Stimulated activated CD8-positive, alpha-beta memory T cell treated with anti-CD3 and anti-CD28 coated beads, Interleukin-15, amount 100 ng/mL, for 1 hour (primary cell): Measurements from ENCODE around the gene ELMO1.

Experiments used
- DNase-seq: peaks from one replicate; pipeline ENCODE4 v3.0.0-alpha.2; 2020; ENCODE audit warnings: low read depth

ELMO1 gene

DNA sequence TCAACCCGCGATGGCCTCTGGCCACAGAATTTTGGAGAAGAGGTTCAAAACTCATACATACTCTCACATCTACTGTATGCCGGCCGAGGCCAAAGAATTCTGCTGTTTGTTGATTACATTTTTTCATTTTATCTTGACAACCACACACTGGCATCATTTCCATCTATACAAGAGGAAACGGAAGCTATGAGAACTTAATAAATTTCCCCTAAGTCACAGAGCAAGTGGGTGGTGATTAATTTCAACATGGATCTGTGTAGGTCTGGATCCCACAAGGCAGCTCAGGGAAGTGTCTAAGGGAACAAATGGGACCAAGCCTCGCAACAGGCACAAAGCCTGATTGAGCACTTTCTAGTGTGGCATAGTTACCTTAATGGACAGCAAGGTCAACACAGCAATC is 18.0 kb downstream of the ELMO1 start:
- DNase-seq = no peak

DNA sequence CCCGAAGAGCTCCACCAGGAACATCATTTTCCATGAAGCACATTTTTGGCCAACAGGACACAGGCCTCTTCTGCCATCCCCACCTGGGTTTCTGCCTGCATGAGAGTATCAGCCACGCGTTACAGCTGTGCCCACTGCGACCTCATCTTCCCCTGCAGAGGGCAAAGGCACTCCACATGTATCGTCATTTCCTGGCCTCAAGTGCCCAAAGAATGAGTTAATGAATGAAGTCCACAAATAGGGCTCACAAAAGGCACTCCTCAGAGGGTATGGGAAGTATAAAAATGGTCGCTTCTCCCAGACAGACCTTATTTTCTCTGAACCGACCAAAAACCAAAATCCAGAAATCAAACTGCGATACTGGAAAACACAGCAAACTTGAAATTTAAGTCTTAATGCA is 18.5 kb downstream of the ELMO1 start:
- DNase-seq = no peak

DNA sequence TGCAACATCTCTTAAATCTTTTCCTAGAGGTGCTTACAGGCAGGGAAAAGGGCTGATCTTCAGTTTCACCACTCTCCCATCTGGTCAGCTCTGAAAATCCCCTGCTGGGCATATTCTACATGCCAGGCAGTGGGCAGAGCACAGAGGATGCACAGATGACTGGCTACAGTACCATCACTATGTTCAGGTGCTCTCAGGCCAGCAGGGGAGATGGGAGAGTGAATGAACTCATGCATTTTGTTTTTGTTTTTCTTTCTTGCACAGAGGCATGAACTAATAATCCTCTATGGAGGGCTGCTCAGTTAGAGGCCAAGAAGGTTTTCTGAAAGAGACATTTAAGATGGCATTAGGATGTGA is 19.3 kb downstream of the ELMO1 start:
- no peak for DNase-seq

DNA sequence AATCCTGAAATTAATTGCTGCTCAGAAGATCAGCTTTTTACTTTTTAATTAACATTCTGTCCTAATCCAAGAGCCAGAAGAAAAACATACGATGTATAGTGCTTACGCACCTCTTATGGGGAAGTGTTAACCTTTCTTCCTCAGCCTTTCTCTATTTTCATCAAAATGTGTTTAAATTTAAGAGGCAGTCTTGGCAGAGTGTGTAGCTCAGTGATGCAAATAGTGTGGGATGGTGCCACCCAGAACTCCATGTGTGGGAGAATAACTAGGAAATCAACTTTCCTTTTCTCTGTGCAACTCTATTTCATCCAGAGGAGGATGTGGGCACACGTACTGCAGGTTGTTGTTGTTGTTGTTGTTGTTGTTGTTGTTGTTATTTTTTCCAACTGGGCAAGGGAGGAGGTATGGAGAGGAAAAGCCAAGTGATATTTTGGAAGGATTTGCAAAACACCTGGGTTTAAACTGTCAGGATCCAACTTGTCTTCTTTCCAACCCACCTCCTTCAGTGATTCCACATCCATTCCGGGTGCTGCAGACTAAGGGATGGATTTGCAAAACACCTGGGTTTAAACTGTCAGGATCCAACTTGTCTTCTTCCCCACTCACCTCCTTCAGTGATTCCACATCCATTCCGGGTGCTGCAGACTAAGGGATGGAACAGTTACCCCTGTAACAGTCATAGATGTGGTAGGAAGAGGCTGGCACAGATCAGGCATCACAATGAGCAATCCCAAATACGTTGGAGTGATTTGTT is 19.8 kb downstream of the ELMO1 start:
- DNase-seq = no peak

DNA sequence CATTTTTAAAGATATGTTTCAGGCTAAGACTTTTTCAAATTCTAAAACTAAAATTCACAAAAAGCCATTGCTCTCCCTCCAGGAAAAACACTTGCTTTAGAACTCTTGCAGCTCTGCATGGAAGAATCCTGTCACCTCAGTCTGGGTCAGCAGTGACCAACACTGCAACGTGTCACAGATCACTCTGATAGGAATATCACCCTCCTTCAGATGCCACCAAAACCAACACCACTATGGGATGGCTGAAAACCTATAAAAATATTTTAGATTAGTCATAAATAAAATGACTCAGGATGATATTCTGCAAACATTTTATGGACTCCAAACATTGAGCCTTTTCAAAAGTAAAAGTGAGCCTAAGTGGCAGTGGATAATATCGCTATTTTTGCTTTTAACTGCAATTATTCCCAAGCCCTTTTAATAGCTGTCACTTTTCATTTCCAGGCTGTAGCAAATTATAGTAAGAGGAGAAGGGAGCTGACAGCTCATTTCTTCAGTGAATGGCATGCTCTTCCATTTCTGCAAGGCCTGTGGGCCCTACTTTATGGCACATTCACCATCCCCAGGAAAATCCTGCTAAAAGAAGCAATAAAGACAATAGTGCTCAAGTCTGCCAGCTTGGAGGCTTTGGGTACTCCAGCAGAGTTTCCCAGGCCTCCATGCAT is 21.3 kb downstream of the ELMO1 start:
- no peak for DNase-seq

DNA sequence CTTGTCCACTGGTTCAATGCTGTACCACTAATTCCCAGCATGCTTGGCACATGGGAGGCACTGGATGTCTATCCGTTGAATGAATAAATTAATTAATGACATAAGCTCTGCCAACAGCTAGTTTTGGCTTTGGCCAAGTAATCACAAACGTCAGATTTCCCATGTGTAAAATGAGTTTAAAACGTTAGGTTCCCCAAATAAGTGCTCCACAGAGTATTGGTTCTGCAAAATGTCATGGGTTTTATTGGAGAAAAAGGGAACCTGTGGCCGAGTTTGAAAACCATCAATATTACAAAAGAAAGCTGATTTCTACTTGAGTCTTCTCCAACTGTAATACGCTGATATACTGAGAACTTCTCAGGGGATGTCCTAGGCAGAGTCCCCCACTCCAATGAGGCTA is 23.2 kb downstream of the ELMO1 start:
- DNase-seq = no peak

DNA sequence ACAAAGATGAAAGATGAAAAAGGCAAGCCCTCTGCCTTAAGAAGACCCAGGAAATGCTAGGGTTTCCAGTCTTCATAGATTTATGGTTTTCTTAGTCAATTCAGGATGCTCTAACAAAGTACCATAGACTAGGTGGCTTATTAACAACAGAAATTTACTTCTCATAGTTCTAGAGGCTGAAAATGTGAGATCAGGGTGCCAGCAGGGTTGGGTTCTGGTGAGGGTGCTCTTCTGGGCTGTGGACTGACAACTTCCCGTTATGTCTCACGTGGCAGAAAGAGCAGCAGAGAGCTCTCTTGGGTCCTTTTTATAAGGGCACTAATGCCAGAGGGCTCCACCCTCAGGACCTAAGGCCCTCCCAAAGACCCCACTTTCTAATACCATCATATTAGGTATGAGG is 23.7 kb downstream of the ELMO1 start:
- DNase-seq = no peak

DNA sequence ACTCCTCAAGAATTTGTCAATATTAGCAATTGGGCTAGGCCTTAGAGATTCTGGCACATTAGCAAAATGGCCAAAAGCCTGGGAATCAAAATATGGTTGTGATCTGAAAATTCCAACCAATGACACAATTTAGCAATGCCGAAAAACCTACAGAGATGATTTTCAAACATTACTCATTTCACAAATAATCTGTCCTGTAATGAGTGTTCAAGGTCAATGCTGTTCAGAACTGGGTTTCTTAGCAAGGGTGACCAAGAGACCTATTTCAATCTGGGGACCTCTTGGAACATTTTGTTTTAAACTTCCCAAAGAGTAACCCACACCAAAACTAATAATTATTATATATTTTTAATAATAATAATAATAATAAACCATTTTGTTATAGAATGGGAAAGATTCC is 24.1 kb downstream of the ELMO1 start:
- no peak for DNase-seq

DNA sequence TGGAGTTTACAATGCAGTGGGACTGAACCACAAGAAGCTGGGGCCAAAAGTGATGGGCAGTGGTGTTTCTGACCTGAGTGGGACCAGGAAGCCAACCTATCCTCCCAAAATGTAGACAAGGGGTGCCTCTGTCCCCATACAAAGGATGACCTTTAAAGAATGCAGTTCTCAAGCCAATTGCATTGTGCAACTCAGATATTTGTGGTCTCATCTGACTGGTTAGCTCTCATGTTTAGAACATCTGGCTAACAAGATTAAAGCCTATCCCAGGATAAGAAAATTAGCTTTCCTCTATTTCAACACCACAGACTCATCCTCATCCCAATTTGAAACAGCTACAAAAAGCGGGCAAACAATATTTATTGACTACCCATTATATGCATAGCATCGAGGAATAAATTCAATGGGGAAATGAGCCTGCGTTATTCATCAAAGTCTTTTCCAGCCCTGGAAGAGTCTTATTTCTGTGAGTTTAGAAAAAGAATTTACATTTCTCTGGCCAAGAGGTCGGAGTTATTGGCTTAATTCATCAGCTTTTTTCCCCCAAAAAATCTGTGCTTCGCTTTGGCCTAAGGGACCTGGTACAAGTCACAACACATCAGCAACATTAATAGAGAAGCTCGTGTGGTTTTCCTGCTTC is 26.7 kb downstream of the ELMO1 start:
- DNase-seq = no peak

DNA sequence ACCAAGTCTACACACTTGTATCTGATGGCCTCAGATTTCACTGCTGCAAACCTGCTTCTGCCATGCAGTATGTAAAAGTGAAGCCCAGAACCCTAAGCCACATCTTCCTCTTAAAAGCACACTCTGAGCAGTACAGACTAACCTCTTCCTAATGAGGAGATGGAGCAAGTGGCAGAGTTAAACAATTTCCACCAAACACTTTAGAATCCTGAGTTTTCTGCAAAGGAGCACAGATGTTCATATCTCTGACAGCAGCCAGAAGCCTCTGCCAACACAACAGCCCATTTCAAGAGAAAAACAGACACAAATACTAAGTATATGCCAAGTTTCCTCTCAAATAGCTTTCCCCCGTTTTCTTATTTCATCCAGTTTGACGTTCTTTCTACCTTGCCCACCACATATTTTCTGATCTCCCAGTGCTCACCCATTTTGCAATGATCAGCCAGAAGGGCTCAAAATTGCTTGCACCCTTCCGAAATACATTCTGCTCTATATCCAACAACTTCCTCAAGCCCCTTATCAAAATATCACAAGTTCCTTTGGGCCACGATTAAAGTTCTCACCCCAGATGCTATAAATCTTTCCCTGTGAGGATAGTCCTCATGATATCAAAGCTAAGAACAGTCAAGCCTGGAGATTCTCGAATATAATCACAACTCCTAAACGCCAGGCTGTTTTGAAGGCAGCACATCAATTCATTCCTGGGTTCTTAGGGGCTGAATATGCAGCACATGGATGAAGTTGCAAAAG is 27.5 kb downstream of the ELMO1 start:
- no peak for DNase-seq

DNA sequence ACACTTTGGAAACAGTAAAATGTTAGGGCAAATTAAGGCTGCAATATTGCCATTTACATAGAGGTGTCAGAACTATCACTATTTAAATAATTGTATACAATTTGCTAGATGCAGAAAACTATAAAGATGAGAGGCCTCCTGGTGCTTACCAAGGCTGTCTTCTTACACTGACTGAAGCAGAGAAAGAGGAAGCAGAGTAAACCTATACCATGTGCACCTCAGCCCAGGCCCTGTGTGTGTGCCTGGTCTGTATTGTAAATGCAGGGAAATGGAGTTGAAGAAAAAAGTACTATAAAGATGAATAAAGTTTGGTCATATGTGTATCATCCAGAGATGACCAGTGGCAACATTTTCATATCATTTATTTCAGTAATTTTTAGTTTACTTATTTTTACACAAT is 29.2 kb downstream of the ELMO1 start:
- DNase-seq = no peak

DNA sequence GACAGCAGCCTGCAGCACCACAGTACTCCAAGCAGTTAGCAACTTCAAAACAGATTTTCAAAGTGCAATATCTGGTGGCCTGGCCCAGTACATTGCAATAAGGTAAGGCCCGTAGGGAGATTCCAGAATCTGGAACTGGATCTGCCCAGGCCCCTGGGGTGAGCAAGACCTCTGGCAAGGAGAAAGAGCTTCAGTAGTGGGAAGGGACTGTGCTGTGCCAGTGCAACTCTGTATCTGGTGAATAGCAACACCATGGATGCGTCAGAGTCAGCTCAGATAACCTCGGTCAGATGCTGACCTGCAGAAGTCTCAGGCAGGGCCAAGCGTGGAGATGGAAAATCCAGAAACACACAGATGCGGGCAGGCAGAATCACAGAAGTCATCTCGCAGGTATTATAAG is 30.3 kb downstream of the ELMO1 start:
- DNase-seq = no peak

DNA sequence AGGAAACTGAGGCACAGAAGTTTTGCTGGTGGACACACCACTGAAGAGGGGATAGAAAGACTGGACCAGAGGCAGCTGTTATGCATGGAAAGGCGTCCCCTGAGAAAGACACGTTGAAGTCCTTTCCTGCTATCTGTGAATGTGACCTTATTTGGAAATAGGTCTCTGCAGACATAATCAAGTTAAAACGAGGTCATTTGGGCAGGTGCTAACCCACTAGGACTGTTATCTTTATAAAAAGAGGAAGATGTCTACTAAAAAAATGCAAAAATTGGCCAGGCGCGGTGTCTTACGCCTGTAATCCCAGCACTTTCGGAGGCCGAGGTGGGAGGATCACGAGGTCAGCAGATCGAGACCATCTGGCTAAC is 31.6 kb downstream of the ELMO1 start:
- DNase-seq = no peak

DNA sequence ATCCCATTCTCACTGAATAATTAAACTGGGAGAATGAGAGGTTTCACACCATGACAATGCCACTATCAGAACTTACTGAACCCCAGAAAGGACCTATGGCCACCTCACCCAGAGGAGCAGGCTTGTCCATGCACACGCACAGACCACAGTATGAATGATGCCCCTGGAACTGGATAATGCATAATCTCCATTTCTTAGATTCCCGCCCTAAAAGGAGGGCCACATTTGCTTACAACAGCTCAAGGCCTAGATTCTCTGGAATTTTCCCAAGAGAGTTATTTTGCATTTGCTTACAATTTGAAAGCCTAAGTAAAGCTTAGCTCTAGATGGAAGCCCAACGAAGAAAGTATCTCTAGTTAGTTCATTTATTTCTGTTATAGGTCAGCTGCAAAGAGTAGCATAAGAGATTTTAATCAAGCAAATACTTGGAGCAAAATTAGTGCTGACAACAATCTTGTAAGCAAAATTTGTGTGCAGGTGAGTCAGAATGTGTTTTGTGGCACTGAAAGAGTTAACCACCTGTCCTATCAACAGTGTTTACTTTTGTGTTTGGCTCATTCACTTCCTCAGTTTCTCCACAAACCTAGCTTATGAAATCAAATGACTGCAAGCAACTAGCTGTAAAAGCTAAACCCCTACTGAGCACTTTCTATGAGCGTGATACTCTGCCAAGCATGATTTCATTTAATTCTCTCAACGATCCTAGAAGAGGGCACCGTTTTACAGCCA is 32.1 kb downstream of the ELMO1 start:
- no peak for DNase-seq

DNA sequence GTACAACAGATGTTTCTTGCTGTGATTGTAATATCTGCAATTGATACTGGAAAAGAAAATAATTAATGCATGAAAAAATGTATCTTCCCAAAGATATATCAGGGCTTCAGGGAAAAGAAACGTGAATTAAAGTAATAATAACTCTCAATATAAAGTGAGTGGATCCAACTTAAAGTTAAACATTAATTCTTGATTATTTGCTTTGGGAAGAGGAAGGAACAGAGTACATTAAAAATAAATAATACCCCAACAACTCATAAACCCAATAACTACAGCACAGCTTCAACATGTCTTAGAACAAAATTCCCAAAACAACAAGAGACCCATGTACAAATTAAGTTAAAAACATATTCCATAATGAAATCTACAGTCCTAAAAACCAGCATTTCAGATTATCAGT is 33.0 kb downstream of the ELMO1 start:
- no peak for DNase-seq

DNA sequence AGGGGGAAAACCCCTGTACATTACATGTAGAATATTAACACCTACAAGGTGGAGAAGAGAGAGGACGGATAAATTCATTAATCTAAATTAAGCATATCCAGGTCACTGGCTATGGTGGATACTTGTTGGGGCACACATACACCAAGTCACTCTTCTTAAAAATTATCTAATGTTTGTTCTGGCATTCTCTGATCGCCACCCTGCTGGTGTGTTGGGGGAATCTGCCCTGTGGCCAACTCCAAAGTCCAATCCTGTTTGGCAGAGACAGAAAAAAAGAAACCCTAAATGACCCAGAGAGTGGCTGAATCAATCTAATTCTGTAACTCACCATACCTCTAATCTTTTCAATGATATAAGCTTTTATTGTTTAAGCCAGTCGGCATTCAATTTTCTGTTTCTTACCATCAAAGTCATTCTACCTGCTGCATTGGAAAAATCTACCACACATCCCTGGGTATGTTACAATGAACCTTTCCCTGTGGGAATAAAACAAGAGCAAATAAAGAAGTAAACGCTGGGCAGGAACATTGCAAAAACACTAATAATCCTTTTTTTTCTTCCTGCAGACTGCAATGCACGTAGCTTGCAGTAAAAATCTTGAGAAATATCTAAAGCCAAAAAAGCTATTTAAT is 34.2 kb downstream of the ELMO1 start:
- DNase-seq = no peak

DNA sequence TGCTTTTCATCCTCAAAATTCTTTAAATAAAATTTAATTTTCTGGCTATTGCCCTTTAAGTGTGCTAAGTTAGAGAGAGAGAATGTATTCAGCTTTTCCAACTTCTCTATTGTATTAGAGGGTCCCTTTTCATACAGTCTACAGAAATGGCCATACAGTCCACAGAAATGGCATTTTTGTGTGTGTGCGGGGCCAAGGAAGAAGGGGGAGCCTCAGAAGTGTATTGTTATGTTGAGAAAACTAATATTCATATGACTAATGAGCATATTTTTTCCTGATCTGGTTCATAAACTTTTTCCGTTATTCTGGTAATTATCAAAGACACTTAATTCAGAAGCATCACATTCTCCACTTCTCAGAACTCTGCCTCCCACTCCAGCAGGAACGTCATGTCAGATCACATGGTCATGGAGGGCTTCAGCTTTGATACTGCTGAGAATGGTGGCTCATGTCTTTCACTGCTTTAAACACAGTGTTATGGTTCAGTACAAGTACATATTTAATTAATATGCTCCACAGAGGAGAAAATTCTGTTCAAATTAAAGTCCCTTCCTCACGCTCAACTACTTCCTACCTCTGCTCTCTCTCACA is 37.1 kb downstream of the ELMO1 start:
- no peak for DNase-seq

DNA sequence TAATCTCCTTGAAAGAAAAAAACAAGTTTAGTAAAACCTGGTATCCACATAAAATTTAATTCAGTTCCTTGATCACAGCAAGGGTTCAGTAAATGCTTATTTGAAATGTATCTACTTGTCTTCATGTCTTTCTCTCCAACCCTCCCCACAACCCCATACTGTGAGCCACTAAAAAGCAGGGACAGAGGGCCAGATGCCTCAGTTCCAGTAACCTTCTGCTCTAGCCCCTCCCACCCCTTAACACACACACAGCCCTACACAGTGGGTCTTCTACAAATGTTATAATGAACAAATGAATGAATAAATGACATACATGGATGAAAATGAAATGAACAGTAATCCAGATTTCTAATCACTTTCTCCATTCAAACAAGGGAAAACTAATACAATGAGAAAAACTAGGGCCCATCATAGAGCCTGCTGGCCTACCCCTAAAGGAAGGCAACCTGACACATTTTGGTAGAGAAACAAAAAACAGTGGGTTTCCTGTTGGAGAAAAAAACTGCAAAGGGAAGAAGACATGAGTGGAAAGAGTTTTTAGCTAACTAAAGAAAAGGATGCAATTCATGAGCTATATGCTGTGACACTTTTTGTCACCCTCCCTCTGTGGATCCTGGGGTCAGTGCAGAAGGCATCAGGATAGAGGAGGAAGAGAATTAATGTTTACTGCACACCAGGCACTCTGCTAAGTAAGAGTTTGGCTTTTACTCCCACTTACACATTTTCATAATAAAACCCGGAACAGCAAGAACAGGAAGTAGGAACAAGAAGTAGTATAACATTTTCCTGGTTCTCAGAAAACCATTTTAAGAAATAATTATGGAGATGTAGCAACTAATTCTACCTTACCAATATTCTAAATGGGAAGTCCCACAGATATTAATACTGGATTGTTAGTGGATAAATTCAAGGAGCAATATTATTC is 38.1 kb downstream of the ELMO1 start:
- DNase-seq = no peak

DNA sequence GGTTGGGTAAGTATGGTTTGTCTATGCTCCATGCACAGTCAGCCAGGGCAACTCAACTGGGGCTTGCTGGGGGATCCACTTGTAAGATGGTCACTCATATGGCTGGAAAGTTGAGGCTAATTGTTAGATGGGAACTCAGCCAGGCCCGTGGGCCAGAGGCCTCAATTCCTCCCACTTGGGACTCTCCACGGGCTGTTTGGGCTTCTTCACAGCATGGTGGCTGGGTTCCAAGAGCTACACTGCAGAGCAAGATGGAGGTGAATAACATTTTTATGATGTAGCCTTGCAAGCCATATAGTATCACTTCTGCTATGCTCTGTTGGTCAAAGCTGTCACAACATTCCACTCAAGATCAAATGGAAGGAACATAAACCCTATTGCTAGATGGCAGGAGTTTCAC is 39.2 kb downstream of the ELMO1 start:
- no peak for DNase-seq
